Measurements from ENCODE around the gene ZSCAN29.
"Not testable (repeated sequence)": the region's sequence is repeated elsewhere in the genome, so short reads cannot be mapped to it uniquely, and the experiment has no call there.

The ZSCAN29 gene

DNA sequence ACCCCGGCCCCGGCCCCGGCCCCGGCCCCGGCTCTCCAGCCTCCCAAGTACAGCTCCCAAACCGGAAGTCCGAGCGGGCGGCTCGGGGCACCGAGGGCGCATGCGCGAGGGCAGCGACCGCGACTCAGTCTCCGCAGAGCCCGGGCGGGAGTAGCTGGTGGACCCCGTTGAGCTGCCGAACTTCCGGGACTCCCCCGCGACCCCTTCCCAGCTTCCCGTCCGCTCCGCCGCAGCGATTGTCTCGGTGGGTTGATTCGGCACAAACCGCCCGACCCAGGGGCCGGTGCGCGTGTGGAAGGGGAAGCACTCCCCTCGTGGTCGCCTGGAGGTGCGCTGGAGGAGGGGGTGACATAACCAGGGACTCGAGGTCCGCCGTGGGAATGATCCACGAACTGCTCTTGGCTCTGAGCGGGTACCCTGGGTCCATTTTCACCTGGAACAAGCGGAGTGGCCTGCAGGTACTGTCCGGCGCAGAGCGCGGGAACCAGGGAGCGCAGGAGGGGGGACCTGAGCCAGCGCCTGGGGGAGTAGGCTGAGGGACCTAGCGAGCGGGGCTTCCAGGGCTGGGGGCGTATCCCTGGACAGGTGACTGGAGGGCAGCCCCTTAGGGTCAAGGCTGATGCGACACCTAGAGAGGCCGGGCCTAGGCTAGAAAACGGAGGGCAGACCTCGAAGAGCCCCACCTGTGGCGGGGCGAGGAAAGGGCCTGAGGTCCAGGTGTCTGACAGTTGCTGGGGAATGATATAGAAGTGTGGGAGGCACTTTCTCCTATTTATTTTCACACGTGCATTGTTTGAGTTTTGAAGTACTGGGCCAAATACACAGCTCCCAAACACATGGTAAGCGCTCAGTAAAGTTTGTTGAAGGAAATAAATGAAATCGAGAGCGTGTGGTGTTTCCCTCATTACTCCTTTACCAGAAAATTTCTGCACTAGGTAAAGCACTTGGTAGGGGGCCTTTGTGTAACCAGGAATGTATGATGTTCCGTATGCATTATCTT is at the start of gene ZSCAN29, which contains the start of gene TUBGCP4:
Gene ZSCAN29 (minus strand): TSS at position 69 of the 1,000 bp plus-strand sequence. CDS start 1,130 bp downstream, outside the sequence.
Gene TUBGCP4 (plus strand): TSS at position 127 of the 1,000 bp plus-strand sequence. CDS start 254 bp downstream, at position 381.
- peak; percentile 86 for DNase-seq

DNA sequence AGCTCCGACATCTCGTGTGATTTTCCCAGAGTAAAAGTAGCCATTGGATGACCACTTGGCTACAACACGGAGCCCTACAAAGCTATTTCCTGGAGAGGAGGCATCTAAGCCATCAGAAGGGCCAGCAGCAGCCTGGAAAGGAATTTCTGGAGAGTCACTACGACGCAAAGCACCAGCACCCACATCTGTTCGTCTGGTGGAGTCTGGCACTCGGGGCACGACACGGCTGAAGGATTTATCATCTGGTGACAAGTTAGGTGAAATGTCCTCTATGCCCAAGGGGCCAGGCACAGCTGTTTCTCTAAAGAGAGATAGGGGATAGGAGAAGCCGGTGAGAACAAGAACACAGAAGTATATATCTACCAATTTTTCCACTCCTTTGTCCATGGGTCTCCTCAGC is 49.6 kb upstream of the ZSCAN29 start:
- DNase-seq, result no peak

DNA sequence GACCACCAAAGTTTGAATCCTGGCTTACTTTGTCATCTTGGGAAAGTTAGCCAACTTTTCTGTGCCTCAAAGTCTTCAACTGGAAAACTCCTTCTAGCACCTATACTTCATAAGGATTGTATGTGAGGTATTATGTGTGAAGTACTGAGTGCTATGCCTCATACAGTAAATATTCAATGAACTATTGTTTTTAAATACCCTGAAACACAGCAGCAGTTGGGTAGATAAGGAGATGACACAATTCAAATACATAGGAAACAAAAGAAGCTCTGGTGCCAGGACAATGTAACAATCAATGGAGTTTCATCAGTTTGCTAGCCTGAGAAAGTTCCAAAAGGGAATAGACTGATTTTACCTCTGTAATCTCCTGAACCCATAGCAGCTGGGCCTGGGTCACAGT is 43.4 kb upstream of the ZSCAN29 start:
- DNase-seq, result no peak

DNA sequence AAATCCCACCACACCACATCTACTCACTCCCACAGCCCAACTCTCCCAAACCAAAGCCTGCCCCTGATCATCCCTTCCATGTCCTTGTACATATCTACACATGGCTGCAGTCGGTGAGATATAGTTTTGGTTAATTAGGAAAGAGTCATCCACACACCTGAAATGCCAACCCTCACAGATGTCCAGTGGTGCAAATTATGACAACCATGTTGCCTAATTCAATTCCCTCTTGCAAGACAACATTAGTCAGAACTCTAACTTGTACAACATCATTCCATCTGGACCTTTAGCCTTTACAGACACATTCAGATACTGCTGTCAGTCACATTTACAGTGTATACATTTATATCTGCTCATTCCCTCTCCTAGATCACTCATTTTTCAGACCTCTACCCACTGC is 41.3 kb upstream of the ZSCAN29 start:
- DNase-seq, result no peak

DNA sequence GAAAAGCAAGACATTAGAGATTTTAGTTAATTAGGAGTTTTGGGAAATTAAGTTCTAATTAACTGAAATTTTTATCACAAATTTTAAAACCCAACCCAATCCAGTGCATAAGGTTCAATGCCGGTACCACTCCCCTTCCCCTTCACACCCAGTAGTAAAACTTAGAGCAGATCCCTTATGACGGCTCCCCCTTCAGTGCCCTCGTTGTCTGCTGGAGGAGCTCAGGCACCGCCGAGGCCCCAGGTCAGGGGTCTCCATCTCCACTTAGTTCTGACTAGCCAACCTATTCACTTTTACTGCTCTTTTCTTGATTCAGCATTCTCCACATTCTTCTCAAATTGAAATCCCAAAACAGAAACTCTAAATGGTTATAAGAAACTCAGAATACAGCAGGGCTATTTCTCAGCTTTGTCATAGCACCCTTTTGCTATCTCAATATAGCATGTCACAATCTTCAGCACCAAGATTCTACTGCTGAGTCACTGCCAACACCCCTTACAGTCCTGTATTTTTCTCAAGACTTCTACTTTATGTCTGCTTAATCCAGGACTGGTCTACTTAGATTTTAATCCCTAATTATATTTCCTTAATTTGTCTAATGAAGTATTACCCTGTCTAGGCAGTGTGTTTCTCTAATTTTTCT is 39.9 kb upstream of the ZSCAN29 start:
- DNase-seq, result no peak

DNA sequence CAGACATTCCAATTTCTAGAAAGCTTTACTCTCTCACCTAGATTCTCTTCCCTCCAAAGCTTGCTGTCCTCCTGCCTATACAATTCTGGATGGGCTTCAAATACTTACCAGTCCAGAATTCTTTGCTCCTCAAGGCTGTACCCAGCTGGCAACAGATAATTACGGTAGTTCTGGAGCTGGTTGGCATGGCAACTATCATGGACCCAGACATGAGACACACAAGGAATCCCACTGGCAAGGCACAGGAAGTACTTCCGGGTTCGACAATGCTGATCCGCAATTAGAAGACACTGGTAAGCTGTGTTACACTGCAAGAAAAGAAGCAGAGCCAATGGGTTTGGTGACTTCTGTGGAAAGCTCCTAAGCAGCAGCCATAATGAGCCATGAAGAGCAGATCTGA is 37.9 kb upstream of the ZSCAN29 start:
- DNase-seq, result no peak

DNA sequence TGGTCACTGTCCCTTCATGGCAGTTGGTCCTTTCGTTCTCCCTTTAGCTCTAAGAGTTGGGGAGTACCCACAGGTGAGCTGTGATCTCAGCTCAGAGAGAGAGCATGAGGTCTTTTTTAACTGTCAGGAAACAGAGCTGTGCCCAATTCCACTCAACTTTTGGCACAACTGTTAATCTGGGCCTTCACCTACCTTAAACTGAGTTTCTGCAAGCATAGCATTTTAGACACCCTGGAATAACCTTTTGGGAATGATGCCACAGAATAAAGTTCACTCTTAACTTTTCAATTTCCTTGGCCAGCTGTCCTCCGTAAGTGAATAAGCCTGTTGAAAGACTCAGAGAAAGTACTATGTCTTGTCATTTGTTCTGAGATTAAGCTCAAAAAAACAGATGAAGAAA is 36.0 kb upstream of the ZSCAN29 start:
- no peak for DNase-seq

DNA sequence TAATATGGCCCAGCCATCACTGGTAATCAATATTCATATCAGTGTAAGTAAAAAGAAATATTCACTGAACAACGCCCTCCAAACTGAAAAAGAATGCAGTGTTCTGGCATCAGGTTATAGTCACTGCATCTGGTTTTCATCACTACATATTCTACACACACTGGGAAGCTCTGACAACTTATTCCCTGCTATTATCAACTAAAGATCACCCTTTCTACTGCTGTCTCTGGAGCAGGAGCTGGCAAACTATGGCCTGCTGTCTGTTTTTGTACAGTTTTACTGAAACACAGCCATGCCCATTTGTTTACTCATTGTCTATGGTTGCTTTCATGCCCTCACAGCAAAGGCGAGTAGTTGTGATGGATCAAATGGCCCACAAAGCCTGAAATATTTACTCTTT is 35.3 kb upstream of the ZSCAN29 start:
- no peak for DNase-seq

DNA sequence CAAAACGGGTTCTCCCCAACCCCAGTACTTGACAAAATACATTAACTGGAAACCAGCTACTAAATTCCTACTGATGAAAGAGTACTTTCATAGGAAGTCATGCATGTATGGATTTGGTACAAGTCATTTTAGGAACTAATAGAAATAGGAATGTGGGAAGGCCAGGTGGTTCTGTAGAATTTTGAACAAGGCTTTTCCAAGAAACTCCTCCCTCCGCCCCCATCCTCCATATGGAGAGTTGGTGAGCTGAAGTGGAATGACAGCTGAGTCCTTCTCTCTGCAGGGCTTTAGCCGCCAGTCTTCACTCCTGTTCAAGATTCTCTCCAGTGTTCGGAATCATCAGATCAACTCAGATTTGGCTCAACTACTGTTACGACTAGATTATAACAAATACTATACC is 33.3 kb upstream of the ZSCAN29 start:
- no peak for DNase-seq

DNA sequence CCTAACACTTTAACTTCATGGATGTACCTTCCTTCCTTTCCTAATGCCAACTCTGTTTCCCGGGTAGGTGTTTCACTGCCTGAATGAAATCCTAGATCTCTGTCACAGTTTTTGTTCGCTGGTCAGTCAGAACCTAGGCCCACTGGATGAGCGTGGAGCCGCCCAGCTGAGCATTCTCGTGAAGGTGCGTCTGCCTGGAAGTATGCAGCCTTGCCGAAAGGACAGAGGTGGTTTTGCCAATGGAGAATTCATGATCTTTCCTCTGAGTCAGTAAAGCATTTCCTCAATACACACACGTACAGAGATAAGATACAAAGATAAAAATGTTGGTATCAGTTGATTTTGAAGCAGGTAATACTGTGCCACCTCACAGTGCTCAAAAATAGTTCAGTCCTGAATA is 32.8 kb upstream of the ZSCAN29 start:
- DNase-seq, result no peak

DNA sequence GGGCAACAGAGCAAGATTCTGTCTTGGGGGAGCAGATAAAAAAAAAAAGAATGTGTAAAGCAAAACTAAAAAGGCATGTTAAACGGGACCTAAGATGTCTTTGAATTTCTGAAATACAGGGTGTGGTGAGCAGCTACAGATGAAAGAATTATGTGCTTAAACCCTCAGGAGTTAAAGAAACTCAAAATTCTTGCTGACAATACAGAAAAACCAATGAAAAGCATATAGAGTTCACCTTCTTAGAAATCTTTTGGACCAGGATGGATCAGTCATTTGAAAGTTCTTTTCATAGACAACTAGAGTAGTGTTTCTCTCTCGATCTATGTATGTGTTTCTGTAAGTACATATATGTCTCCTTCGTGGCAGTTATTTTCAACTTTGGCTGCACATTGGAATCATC is 31.4 kb upstream of the ZSCAN29 start:
- no peak for DNase-seq

DNA sequence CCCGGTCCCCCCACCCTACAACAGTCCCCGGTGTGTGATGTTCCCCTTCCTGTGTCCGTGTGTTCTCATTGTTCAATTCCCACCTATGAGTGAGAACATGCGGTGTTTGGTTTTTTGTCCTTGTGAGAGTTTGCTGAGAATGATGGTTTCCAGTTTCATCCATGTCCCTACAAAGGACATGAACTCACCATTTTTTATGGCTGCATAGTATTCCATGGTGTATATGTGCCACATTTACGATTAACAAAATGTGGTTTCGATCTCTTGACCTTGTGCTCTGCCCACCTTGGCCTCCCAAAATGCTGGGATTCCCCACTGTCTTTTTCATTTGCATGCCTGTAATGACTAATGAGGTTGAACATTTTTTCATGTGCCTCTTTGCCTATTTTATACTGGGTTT is 22.7 kb upstream of the ZSCAN29 start:
- not testable (repeated sequence) for DNase-seq

DNA sequence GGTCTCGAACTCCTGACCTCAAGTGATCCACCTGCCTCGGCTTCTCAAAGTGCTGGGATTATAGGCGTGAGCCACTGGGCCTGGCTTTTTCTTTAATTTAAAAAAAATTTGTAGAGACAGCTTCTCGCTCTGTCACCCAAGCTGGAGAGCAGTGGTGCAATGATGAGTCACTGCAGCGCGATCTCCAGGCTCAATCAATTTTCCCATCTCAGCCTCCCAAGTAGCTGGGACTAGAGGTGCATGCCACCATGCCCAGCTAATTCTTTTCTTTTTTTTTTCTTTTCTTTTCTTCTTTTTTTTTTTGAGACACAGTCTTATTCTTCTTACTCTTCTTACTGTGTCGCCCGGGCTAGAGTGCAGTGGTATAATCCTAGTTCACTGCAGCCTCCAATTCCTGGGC is 19.9 kb upstream of the ZSCAN29 start:
- no peak for DNase-seq

DNA sequence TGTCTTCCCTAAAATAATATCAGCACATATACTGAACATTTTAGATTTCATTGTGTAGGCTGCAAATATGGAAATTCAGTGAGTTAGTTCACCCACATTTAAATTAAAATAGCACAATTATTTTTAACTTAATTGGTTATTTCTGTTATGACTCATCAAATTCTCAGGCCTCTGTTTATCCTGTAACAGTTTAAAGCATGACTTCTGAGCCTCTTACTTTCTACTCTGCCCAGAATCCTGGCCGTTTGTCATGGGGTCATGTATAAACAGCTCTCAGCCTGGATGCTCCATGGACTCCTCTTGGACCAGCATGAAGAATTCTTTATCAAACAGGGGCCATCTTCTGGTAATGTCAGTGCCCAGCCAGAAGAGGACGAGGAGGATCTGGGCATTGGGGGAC is 12.2 kb upstream of the ZSCAN29 start:
- DNase-seq, result no peak

DNA sequence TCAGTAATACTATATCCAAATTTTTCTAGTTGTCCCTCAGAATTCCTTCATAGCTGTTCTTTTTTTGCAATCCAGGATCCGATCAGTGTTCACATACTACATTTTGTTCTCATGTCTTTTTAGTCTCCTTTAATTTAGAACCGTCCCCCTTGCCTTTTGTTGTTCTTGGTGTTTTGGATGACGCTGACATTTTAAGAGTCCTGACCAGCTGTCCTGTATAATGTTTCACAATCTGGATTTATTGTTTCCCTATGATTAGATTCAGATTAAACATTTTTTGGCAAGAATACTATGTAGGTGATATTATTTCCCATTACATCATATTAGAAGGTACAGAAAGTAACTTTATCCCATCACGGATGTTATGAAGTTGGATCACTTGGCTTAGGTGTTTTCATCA is 11.5 kb upstream of the ZSCAN29 start:
- DNase-seq, result no peak

DNA sequence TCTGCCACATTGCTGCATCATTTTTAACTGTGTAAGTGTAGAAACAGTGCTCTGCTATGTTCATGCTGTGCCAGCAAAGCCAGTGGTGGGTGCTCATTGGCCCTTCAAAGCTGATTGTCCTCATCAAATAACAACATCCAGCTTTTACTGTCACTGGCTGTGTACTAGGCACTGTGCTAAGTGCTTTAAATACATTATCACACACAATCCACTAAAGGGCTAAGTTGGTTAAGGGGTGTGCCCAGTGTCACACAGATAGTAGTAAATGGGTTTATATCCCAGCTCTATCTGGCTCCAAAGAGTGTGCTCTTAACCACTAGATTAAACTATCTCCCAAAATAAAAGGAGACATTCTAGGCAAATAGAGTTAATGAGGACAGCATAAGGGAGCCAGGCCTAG is 7.8 kb upstream of the ZSCAN29 start:
- no peak for DNase-seq

DNA sequence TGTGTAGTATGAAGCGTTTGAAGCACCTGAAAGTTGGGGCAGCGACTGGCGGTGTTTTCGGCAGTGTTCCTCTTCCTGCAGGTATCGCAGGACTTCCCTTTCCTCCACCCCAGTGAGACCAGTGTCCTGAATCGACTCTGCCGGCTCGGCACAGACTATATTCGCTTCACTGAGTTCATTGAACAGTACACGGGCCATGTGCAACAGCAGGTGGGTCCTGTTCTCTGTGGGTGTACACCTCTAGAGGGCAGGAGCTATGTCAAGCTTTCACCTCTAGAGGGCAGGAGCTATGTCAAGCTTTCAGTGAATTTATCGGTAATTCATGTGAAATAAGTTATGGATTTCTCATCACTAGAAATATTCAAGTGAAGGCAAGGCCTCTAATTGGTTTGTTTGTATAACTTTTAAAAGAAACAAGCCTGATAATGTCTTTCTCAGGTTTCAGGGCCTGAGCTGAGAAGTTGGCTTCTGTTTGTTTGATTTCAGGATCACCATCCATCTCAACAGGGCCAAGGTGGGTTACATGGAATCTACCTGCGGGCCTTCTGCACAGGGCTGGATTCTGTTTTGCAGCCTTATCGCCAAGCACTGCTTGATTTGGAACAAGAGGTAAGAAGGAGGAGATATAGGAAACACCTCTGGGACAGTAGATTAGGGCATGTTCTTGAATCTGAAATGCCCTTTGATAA is 5.3 kb upstream of the ZSCAN29 start:
- DNase-seq, result no peak

DNA sequence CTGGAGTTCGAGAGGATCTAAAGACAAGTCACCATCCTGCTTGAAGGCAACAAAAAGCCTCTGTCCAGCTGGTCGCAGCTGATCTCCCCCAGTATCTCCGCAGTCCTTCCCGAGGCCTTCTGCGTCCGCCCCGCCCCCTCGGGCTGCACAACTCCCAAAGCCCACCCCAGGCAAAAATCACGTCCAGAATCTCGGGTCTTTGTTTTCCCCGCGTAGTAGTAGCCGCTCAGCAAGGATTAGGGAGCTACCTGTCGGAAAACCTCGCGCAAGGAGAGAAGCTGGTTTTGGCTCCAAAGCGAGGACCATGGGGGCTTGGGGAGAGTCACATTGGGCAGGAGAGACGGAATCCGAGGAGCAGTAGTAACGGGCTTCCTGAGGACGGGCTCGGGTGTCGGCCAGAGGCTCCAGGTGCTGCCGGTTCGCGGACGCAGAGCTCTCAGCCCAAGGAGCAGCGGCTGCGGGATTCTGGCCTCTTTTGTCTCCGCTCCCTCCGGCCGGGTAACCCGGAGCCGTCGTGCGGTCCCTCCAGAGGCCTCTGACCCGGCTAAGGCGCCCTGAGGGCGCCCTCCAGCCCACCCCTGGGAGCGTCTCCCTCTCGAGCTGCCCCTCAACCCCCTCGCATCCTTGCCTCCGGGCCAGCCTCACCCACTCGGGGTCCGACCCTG is 401 bp downstream of the ZSCAN29 start:
- DNase-seq, result no peak

DNA sequence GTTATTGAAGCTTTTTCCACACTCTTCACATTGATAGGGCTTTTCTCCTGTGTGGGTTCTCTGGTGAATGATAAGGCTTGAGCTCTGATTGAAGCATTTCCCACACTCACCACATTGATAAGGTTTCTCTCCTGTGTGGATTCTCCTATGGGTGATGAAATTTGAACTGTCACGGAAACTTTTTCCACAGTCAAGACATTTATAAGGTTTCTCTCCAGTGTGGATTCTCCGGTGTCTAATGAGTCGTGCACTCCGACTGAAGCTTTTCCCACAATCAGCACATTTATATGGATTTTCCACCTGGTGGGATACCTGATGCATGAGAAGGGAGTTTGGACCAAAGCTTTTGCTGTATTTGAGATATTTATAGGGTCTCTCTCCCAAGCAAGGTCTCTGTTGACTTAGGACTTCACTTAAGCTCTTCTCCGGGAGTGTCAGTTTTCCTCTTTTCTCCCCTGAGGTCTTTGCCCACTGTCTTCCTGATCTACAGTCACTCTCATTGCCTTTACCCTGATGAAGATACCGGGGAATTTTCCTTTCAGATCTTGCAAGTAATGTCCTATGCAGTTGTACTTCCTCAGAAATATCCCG is 9.4 kb downstream of the ZSCAN29 start:
- DNase-seq, result no peak

DNA sequence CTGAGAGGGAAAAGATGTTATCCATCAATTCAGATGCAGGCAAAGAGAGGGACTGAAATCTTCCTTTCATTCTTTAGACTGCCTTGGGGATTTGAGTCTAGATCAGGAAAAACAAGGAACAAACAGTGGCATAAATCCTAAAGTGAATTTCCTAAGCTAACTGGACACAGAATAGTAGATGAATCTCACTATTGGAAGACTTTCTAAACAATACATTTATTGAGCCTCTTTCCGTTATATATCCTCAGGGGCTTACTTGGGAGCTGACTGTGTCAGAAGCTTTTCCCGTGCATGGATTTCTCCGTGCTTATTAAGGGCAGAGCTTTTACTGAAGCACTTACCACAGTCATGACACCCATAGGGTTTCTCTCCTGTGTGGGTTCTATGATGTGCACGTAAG is 10.0 kb downstream of the ZSCAN29 start:
- no peak for DNase-seq

DNA sequence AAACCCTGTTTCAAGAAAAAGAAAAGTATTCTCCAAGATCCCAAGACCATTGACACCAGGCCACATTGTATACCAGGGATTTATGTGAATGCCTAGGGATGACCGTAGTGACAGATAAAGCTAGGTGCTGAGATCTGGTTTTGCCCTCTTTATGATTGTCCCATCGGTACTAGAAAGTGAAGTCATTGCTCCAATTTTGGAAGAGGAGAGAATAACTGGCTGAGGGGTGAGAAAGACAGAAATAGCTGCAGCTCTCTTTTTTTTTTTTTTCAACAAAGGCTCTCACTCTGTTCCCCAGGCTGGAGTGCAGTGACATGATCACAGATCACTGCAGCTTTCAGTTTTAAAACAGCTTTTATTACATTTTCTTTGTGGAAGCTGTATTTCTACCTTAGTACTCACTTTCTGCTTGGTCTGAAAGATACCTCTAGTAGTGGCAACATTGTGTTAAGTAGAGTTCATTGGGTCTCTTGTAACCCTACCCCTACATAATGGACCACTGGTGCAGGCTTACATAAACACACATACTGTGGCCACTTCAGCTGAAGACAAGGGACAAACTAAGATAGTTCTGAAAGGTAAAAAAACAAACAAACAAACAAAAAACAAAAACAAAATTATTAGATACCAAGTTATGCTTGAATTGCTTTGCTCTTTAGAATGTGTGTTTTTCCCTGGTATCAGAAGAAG is 18.0 kb downstream of the ZSCAN29 start:
- no peak for DNase-seq

DNA sequence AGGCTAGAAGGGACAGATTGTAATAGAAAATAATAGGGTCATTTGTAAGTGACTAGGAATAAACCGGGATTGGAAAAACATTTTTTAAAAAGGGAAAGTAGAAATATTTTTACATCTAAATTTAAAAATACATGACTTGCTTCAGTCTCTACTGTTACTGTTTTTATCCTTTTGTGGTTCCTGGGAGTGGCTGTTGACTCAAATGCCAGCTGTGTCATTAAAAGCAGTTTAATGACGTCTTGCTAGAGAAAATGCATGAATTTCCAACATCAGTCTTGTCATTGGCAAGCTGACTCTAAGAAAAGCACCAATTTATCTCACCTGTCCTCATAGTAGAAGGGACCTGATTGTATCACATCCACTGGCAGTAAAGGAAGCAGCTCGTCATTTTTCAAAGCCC is 23.7 kb downstream of the ZSCAN29 start:
- DNase-seq, result peak; percentile 39

Data from NCI-H774 (cell line).